PC-3 (cell line): ENCODE results near the gene TRMO.

Experiments
- CTCF ChIP-seq: fragments of 300-600 bp; sonication (generic); conservative IDR thresholded peaks from 2 replicates; pipeline ENCODE4 v1.5.1; 2017; ENCODE audit warnings: antibody characterized with exemption, low read depth, mild to moderate bottlenecking, low read length
- EZH2 ChIP-seq: fragments of 300-600 bp; sonication (generic); IDR thresholded peaks from one replicate; pipeline ENCODE4 v1.6.1; 2017; ENCODE audit warnings: antibody characterized with exemption, mild to moderate bottlenecking, low read length; ENCODE audit not compliant: unreplicated experiment
- EZH2phosphoT487 ChIP-seq: fragments of 300-600 bp; sonication (generic); IDR thresholded peaks from 2 replicates; pipeline ENCODE4 v1.6.1; 2018; ENCODE audit warnings: mild to moderate bottlenecking, antibody characterized with exemption, low read length, borderline replicate concordance

DNA sequence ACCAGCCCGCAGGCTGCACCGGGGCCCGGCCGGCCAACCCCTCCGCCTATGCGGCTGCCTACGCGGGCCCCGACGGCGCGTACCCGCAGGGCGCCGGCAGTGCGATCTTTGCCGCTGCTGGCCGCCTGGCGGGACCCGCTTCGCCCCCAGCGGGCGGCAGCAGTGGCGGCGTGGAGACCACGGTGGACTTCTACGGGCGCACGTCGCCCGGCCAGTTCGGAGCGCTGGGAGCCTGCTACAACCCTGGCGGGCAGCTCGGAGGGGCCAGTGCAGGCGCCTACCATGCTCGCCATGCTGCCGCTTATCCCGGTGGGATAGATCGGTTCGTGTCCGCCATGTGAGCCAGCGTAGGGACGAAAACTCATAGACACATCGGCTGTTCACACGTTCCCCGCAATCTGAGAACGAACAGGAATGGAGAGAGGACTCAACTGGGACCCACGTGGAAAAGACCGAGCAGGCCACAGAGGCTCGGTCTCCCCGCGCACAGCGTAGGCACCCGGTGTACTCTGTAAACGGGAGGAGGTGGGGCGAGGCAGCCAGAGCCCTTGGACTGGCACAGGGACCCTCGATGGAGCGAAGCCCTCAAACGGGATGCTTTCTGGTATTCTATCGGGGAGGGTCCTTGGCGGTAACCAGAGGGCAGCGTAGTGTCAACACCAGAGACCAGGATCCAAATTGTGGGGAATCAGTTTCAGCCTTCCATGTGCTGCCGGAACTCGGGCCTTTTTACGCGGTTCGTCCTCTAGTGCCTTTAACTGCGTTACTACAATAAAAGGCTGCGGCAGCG is 67.4 kb downstream of the TRMO start:
- TF ChIP-seq CTCF: no peak
- TF ChIP-seq EZH2phosphoT487: no peak
- no peak for TF ChIP-seq EZH2
